HL-60/S4 treated with retinoic acid at 250 ng/mL for 4 days and 3 days (cell line): ENCODE measurements around the gene SBSN.

ENCODE experiments used
- in situ Hi-C: fragments of 300-500 bp; cut with MboI; formaldehyde crosslinking; loops from 2 replicates; pipeline ENCODE4 v1.7.0; 2022; ENCODE audit warnings: low sequenced_read_pairs

Gene SBSN

GRCh38 chr19:35554076-35554475, 26.0 kb upstream of the SBSN start:
- in situ Hi-C loops, result no loop called here

GRCh38 chr19:35553385-35554000, 25.4 kb upstream of the SBSN start:
- in situ Hi-C loops, result no loop called here

DNA sequence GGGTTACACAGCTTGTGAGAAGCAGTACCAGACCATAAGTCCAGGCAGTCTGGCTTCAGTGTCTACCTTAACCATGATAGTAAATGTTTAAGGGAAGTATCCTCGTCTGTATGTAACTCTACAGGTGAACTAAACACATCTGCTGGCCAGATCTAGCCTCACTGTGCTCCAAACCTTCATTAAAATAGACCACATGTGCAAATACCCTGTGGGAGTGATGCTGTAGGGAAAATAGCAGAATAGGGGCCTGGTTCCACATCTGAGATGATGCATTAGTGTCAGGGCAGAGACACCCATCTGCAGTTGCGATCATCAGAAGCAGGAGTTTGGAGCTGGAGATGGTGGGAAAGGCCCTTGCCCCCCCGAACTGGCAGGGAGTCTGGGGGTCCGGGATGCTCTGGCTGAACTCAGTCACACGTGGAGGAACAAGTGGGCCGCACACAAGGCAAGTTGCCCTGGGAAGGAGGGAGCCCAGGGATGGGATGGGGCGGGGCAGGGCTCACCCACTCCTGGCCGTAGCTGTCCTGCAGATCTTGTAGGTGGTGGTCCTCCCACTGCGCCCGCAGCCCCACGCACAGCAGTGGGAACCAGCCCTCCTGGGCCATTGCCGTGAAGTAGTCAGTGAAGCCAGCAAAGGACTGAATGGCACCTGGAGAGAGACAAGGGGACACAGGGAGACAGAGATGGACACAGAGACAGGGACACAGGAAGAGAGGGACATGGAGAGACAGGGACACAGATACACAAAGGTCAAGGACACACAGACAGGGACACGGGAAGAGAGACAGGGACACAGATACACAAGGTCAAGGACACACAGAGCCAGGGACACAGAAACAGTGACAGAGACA, 24.6 kb upstream of the SBSN start:
- in situ Hi-C loops, result no loop called here

- in situ Hi-C loops, result no loop called here
Measured at GRCh38 chr19:35551091-35551810, 23.1 kb upstream of the SBSN start.

DNA sequence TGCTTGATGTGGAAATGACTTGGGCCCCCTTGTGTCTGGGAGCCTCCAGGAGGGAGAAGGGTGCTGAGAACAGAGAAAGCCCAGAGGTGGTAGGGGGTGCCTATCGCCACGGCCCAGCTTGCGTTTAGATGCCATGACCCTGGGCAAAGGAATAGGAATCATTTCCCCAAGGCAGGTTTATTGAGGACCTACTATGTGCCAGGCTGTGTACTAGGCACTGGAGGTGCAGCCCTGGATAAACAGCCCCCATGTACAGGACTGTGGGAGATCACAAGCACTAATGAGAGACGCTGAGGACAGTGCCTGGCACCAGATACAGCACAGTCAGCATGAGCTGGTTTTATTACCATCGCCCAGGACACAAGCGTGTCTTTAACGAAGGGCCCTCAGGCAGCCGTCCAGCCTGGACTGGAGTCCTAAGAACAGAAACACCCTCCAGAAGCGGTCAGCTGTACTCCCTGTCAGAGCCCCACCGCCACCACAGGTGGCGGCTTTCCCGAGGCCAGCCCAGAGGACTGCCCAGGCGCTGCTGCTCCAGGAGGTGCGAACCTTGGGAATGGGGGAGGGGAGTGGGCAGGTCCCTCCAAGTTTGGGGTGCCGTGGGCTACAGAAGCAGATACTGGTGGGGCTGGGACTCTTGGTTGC, 21.9 kb upstream of the SBSN start:
- in situ Hi-C loops, result no loop called here

GRCh38 chr19:35549174-35549788, 21.2 kb upstream of the SBSN start:
- in situ Hi-C loops, result no loop called here

- in situ Hi-C loops, result no loop called here
Measured at GRCh38 chr19:35546532-35546931, 18.4 kb upstream of the SBSN start.

DNA sequence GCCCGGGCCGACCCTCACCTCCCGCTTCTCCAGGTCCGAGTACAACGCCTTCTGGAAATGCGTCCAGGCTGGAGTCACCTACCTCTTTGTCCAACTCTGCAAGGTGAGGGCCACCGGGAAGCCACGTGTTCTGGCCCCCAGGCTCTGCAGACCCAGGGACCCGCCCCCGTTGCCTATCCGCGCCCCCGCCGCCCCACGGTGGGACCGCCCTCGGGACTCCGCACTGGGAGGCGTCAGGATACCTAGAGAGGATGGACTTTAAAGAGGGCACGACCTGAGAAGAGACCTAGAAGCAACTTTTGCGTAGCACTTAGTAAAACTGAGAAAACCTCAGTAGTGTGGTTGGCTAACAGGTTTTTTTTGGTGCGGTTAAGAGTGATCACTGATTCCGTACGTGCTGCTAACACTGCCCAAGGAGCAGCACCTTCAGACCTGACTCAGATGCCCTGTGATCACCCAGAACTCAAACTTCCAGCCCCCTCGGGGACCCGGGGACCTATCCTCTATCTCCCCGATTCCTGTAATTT, 17.8 kb upstream of the SBSN start:
- in situ Hi-C loops, result no loop called here

- in situ Hi-C loops, result no loop called here
Measured at GRCh38 chr19:35545001-35545854, 17.1 kb upstream of the SBSN start, which contains the start of gene TMEM147. Gene TMEM147, plus strand, starts transcription at chr19:35545626. Its CDS starts 114 bp downstream, at chr19:35545740.

GRCh38 chr19:35544110-35544802, 16.1 kb upstream of the SBSN start:
- in situ Hi-C loops, result no loop called here

DNA sequence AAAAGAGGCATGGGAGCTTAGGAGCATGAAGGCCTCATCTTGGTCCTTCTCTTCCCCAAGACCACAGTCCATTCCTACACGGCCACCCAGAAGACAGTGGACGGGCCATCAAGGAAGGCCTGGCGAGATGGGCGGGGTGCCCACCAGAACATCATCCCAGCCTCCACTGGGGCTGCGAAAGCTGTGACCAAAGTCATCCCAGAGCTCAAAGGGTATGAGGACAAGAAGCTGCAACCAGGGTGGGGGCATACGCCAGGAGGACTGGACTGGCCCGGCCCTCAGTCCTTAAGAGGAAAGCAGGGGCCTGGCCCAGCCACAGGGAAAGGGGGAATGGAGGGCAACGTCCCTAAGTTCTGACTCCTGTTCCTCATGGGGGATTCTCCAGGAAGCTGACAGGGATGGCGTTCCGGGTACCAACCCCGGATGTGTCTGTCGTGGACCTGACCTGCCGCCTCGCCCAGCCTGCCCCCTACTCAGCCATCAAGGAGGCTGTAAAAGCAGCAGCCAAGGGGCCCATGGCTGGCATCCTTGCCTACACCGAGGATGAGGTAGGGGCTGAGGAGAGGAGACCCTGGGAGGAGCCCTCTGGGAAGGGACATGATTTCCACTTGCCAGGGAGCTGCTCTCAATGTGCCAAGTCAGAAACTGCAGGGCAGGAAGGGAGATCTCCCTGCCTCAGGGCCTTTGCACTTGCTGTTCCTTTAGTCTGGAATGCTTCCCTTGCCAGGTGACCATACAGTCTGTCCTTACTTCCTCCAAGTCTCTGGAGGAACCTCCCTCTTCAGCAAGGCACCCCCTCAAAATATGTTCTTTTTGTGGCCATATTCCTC, 15.4 kb upstream of the SBSN start:
- in situ Hi-C loops, result no loop called here

- in situ Hi-C loops, result no loop called here
Measured at GRCh38 chr19:35542209-35542608, 14.1 kb upstream of the SBSN start.

GRCh38 chr19:35540356-35540927, 12.3 kb upstream of the SBSN start:
- in situ Hi-C loops, result no loop called here

DNA sequence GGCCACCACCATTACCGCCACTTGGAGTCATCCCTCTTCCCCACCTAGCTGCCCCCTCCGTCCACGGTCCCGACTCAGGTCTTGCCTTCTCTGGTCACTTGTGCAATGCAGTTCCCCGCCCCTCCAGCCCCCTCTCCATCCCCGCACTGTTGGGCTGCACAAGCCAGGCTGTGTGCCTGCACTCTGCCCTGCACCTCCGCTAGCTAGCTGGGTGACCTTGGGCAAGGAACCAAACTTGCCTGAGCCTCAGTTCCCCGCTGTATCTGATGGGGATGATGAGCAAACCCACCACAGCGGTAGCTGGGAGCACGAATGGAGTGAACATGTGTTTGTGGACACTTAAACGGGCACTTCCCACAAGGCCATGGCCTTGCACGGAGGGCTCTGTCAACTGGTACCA, 11.7 kb upstream of the SBSN start:
- in situ Hi-C loops, result no loop called here

DNA sequence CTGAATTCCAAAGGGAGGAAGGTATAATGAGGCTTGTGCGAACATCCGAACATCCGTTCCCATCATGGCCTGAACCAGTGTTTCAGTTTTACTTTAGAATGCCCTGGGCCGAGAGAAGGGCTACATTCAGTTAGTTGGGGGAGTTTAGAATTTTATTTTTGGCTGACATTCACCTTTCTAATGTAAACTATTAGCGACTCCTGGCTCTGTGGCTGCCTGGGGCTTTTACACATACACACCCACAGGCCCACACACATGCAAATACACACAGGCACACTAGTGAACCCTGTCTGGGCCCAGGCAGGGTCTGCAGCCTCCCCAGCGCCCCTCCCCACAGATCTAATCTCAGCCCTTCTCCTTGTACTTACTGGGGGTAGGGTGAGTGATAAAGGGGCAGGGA, 11.2 kb upstream of the SBSN start:
- in situ Hi-C loops, result no loop called here

DNA sequence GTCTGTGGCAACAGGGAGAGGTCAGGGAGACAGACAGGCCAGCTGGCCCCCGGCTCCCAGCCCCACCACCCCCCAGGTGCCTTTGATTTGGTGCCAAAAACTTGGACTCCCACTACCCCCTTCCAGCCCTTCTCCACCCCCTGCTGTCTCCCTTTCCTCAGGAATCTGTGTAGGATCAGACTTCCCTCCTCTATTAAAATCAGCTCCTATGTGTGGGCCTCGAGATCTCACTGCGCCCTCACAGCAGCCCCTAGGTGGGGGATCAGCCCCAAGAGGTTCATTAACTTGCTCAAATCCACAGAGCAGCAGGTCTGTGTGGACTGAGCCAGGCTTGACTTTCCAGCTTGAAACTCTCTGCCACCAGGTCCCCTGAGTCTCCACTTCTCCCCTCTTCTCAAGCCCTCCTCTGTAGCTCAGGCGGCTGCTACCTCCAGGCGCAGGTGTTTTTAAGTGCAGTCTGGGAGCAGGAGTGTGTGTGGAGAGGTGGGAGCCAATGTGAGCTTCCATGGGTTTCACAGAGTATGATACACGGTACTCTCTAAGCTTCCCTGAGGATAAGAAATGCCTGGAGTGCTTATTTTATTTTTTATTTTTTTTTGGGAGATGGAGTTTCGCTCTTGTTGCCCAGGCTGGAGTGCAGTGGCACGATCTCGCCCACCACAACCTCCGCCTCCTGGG, 6.8 kb upstream of the SBSN start:
- in situ Hi-C loops, result no loop called here

DNA sequence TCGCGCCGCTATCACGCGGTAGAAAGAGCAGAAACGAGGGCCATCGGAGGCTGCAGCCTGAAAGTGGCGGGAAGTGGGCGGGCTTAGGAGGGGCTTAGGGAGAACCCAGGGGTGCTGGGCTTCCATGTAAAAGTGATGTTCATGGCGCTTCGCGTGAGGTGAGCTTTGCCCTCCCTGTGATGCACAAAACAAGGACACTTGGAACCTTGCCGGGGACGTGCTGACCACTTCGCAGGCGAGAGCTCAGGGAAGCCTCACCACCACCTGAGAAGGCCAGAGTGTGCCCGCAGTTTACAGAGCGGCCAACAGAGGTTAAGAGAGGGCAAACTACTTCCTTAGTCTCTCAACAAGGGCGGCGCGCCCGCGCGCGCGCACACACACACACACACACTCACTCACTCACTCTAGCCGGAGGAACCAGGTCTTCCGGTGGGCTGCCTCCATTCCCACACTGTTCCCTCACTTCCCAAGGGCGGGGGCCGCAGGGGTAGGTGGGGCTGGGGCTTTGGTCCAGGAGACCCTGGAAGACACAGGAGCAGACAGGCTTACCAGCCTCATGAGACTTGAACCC, 5.8 kb upstream of the SBSN start:
- in situ Hi-C loops, result no loop called here
